Measurements from ENCODE around the gene PLD3.
"Not testable (repeated sequence)": the region's sequence is repeated elsewhere in the genome, so short reads cannot be mapped to it uniquely, and the experiment has no call there.

The PLD3 gene

GRCh38 chr19:40365010-40365409, 16.5 kb downstream of the PLD3 start:
- no peak for DNase-seq (ENCODE audit: low read depth)

GRCh38 chr19:40365613-40366401, 17.3 kb downstream of the PLD3 start:
- DNase-seq (ENCODE audit: low read depth), result peak; percentile 28

GRCh38 chr19:40366697-40367561, 18.4 kb downstream of the PLD3 start:
- DNase-seq (ENCODE audit: low read depth), result no peak

- no peak for DNase-seq (ENCODE audit: low read depth)
Measured at GRCh38 chr19:40367577-40368434, 19.3 kb downstream of the PLD3 start.

GRCh38 chr19:40369797-40370196, 21.3 kb downstream of the PLD3 start:
- no peak for DNase-seq (ENCODE audit: low read depth)

- not testable (repeated sequence) for DNase-seq (ENCODE audit: low read depth)
Measured at GRCh38 chr19:40370253-40370652, 21.8 kb downstream of the PLD3 start.

GRCh38 chr19:40370997-40371801, 22.7 kb downstream of the PLD3 start:
- DNase-seq (ENCODE audit: low read depth), result no peak

- DNase-seq (ENCODE audit: low read depth), result no peak
Measured at GRCh38 chr19:40371802-40372122, 23.3 kb downstream of the PLD3 start.

GRCh38 chr19:40374084-40374483, 25.6 kb downstream of the PLD3 start:
- DNase-seq (ENCODE audit: low read depth), result no peak

GRCh38 chr19:40376286-40376862, 27.9 kb downstream of the PLD3 start:
- no peak for DNase-seq (ENCODE audit: low read depth)

- DNase-seq (ENCODE audit: low read depth), result no peak
Measured at GRCh38 chr19:40377876-40378385, 29.4 kb downstream of the PLD3 start.

GRCh38 chr19:40378509-40378908, 30.0 kb downstream of the PLD3 start:
- DNase-seq (ENCODE audit: low read depth), result no peak

GRCh38 chr19:40379446-40380198, 31.1 kb downstream of the PLD3 start:
- DNase-seq (ENCODE audit: low read depth), result no peak

- no peak for DNase-seq (ENCODE audit: low read depth)
Measured at GRCh38 chr19:40380199-40381037, 31.9 kb downstream of the PLD3 start.

GRCh38 chr19:40381321-40381720, 32.8 kb downstream of the PLD3 start:
- no peak for DNase-seq (ENCODE audit: low read depth)

- DNase-seq (ENCODE audit: low read depth), result no peak
Measured at GRCh38 chr19:40383668-40384248, 35.3 kb downstream of the PLD3 start.

- DNase-seq (ENCODE audit: low read depth), result no peak
Measured at GRCh38 chr19:40387155-40387554, 38.7 kb downstream of the PLD3 start.

GRCh38 chr19:40388481-40388880, 40.0 kb downstream of the PLD3 start:
- no peak for DNase-seq (ENCODE audit: low read depth)

All from stromal cell of bone marrow (primary cell).